GM18867 (cell line): ENCODE results near the gene GLB1L2.

Experiments used
- ATAC-seq: cut with Tn5 transposase; IDR thresholded peaks from one replicate; pipeline ENCODE4 v1.9.1; 2021; ENCODE audit warnings: mild to moderate bottlenecking, moderate library complexity; ENCODE audit not compliant: unreplicated experiment

GLB1L2 gene

DNA sequence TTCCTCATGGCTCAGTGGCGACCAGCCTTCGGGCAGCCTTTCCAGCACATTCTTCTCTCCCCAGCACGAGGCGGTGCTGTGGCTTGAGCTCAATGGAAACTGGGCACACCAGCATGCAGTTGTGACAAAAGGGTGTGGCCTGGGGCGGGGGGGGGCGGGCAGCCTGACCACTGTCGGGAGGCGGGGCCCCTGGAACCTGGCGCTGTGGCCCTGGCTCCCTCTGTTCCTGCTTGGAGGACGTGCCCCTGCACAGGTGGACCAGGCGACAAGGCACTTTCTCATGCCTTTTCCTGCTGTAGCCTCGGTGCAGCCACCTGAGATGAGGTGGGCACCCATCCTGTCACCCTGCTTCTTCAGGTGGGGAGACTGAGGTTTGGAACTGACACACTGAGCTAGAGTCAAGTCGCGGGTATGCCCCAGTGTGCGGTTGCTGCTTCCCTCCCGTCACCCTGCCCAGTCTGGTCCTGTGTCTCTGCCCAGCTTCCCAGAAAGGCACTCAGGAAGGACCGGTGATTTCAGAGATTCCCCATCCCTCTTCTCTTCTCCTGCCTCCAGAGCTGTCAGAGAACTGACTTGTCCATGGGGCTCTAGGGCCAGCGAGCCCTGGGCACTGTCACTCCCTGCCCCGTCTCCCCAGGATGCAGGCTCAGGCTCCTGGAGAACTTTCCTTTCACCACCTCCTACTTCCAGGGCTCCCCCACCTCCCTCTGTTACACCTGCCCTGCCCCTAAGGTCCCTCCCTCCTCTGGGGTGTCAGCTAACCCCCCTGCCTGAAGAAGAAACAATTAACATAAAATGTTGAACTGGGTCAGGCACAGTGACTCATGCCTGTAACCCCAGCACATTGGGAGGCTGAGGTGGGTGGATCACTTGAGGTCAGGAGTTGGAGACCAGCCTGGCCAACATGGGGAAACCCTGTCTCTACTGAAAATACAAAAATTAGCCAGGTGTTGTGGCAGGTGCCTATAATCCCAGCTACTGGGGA lies 70.3 kb downstream of the GLB1L2 start:
- no peak for ATAC-seq

DNA sequence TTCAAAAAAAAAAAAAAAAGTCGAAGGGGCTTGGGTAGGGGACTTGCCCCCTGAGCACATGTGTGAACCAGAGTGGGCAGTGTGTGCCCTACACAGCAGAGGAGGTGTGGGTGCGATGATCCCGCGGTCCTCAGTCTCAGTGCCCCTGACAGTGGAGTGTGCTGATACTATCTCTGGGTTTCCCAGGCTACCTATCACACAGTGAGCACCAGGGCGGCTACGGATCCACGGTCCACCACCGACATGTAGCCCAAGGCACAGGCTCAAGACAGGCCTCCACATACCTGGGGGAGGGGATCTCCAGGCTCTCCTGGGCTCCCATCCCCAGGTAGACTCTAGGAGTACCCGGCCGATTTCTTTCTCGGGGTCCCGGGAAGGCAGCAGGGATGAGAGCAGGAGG lies 71.1 kb downstream of the GLB1L2 start:
- no peak for ATAC-seq

DNA sequence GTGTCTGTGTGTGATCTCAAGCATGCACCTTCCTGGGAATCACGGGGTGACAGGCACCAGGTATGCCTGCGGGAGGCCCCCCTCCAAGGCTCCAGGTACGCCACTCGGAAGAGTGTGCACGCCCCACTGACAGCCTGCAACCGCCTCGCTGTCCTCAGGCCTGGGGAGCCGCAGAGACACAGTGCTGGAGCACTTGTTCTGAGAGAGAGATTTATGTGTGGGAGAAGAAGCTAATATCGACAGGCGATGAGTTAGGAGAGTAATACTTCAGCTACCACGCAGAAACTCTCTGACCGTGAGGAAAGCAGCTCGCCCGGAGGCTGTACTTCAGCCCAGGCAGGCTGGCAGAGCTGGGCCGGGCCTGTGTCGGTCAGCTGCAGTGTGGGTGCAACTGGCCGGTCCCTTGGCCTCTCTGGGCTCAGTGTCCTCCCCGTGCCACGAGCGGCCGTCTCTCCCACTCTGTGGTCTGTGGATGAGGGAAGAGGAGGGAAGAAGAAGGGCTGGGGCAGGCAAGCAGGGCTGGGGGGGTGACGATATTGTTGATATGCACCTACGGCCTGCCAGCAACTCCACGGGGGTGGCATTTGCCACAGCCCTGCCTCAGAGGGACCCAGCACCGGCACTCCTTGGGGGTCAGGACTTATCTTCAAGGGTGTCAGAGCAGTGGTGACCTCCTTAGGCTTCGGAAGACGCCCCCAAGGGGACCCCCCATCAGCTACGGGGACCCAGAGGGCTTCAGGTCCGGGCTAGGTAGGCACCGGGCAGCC lies 73.0 kb downstream of the GLB1L2 start:
- ATAC-seq: no peak

DNA sequence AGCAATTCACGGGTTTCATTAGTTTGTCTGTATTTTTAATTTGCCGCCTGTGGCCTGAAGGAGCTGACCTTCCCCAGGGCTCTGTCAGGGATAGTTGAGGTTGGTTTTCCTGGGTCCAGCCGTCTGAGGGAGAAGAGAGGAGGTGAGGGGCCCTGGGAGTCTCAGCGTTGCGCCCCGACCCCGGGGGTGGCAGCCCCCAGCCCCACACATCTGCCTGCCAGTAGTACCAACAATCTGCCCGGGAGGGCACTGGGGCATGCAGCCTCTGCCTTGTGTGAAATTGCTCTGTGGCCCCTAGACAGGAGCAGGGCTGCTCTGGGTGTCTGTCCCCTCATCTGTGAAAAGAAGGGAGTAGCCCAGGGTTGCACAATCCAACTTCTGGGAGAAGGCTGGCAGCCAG lies 73.6 kb downstream of the GLB1L2 start:
- ATAC-seq: no peak

DNA sequence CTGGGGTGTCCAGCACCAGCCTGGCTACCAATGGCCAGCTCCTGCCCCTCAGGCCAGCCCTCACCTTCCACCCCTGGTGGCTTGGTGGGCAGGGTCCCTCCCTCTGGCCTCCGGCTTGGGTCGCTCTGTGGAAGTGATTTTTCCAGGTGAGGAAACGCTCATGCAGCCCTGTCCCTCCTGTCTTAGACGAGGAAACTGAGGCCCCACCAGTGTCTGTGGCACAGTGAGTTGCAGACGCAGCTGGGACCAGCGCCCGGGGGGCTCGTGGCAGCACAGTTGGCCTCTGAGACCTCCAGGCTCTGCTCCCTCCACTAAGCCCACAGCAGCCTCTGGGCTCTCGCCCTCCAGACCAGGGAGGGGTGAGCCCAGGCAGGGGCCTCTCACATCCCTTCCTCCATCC lies 74.1 kb downstream of the GLB1L2 start:
- ATAC-seq: no peak

DNA sequence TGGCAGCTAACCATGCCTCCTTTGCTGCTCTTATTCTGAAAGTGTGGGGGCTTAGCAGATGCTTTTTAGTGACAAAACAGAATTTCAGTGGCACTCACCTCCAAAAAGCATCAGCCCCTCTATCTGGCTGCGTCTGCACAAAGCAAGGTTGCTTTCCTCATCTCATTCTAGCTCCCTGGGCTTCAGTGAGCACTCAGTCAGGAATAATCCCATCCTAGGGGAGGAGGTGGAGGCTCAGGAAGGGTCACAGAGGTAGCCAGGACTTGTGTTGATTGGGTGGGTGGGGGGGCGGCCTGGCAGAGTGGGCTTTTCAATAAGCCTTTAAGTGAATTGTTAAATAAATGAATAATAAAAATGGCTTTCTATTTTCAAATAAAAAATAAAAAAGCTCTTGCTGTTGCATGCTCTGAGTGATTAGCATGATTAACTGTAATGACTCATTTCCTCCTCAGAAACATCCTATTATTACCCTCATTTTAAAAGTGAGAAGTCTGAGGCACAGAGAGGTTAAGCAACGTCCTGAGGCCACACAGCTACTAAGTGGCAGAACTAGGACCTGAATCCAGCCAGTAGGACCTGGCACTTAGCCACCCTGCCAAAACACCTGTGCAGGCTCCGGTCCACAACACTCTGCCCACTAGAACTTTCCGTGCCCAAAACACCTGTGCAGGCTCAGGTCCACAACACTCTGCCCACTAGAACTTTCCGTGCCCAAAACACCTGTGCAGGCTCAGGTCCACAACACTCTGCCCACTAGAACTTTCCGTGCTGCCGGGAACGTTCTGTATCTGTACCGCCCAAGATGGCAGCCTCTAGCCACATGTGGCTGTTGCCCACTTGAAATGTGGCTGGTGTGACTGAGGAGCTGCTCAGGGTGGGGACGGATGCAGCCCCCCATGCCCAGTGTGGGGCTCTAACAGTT lies 74.7 kb downstream of the GLB1L2 start:
- no peak for ATAC-seq

DNA sequence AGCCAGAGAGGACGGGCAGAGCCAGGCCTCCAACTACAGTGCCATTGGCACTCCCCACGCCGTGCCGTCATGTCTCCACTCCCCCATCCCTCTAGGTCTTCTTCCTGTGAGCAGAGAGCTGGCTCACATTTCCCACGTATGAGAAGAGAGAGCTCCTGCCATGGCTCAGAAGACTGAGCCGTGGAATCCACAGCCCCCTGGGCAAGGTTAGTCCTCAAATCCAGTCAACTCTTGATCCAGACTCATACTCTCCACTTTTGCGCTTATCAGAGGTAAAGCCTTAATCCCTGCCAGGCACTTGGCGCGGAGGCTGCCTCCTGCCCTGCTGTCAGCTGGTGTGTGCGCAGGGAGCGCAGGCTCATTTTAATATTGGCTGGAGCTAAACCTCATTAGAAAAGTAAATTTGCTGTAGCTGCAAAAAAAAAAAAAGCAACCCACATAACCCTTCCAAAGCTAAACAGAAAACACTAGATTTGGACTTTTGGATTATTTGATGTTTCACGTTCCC lies 75.6 kb downstream of the GLB1L2 start:
- no peak for ATAC-seq

DNA sequence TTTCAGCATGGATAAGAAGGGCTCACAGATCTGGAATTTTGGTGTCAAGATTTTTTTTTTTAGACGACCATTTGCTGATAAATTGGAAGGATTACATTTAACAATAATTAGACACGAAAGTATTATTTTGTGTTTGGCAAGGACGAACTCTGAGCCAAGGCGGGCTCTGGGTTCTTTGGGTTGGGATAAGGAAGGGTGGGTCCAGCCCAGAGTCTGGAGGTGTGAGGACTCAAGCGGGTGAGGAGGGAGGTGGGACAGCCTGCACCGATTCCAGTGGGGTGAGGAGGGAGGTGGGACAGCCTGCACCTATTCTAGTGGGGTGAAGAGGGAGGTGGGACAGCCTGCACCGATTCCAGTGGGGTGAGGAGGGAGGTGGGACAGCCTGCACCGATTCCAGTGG lies 76.1 kb downstream of the GLB1L2 start:
- no peak for ATAC-seq

DNA sequence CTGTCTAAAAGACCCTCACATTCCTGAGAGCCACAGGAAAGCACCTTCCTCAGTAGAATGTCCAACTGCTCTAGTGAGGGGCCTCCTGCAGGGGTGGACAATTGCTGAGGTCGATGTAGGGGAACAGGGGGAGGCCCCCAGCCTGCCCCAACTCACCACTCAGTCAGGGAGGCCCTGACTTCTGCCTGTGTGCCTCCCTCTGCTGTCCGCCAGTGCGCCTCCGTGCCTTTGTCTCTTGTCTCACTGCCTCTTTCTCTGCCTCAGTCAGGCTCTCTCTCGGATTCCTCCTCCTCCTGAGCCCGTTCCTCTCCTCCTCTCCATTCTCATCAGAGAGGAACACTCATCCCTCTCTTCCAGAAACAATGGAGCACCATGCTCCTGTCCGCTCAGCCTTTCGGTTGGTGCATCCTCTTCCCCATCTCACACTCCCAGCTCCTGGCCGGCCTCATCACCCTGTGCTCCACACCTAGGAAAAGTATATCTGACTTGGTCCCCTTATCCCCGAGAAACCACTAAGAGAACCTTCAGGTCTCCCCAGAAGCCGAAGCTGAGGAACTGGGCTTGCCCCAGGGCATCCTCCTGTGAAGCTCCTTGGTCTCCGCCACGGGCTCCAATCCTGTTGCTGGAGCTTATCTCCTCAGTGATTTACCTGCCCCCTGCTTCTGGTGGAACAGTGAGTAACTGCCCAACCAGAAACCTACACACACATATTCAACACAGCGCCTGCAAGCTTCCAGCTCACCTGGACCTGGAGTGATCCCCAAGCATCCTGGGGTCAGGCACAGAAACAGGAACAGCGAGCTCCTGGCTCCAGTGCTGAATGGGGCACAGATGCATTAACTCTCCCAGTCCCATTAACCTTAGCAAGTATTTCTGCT lies 78.0 kb downstream of the GLB1L2 start:
- no peak for ATAC-seq

DNA sequence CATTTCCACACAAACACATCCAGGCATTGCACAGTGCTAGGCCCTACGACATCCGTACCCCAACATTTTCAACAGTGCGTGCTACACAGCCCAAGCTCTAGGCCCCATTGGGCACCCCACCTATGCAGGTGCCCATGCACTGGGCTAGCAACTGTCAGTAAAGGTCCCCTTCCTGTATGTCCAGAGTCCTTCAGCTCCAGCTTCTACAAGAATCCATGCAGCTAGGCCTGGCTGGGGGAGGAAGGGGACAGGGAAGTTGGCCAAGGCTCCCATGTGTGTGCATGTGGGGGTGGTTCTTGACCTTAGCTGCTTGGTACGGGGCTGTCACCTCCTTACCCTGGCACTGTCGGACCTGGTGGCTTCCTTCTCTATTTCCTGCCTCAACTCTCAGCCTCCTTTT lies 79.0 kb downstream of the GLB1L2 start:
- ATAC-seq: no peak

DNA sequence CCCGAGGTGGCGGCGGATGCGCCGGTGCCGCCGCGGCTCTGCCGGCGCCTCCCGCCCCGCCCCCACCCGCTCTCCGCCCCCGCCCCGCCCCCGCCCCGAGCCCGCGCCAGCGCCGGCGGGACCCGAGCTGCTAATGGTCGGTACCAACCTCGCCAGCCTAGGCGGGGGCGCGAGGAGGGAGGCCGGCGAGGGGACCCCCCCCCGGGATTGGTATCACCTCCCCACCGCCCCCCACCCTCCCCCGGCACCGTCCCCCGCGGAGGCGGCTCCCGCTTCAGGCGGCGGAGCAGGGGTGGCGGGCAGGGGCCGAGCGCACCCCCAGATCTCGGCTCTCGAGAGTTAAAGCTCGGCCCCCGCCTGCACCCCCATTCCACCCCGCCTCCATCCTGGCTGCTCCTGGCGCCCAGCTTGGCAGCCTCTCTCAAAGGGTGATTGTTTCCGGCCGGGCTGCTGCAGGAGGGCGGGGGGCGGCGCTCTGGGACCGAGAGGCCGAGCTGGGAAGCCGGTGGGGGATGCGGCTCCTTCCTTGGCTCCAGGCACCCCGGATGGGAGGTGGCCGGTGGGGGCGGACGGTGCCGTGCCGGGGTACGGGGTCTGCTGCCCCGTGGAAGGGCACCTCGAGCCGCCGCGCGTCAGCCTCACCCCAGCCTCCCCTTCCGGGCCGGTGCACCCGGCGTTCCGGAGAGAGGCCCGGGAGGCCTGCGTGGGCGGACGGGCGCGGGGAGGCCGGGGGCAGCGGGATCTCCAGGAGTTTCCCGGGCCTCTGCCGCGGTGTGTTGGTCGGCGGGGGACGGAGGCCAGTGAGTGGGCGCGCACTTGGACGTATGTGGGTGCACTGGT lies 80.6 kb downstream of the GLB1L2 start, which contains the start of gene B3GAT1:
Gene B3GAT1 (minus strand): TSS at position 40 of the 840 bp plus-strand sequence. CDS start 24,583 bp downstream, outside the sequence.
- no peak for ATAC-seq

DNA sequence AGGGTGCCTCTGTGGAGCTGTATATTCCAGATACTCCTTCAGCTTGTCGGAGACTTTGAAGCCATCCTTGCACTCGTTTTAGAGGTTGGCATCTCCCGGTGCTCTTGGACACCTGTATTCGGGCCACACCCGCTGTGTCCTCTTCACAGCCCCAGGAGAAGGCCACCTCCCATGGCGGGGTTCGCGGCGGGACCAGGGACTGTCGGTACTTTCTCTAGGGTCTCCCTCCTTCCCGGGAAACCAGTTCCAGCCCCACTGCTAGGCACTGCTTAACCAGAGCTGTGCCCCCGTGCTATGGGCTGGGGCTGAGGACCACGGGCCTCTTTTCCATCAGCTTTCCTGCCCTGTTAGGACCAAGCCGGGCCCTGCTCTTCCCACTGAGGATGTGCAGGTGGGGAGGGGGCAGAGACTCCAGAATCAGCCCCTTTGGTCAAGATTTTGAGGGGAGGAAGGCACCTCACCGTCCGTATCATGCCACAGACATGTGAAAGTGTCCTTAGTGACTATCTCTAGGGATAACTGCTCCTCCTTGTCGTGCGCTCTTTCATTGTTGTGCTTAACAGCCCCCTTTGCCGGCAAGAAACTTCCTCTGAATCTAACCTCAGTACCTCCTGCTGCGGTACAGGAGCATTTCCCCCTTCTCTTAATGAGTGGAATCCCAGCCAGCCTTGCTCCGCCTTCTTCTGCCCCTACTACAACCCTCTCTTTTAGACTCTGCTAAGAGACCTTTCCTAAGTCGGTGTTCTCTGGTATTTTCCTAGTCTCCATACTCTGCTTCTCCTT lies 81.4 kb downstream of the GLB1L2 start:
- no peak for ATAC-seq

DNA sequence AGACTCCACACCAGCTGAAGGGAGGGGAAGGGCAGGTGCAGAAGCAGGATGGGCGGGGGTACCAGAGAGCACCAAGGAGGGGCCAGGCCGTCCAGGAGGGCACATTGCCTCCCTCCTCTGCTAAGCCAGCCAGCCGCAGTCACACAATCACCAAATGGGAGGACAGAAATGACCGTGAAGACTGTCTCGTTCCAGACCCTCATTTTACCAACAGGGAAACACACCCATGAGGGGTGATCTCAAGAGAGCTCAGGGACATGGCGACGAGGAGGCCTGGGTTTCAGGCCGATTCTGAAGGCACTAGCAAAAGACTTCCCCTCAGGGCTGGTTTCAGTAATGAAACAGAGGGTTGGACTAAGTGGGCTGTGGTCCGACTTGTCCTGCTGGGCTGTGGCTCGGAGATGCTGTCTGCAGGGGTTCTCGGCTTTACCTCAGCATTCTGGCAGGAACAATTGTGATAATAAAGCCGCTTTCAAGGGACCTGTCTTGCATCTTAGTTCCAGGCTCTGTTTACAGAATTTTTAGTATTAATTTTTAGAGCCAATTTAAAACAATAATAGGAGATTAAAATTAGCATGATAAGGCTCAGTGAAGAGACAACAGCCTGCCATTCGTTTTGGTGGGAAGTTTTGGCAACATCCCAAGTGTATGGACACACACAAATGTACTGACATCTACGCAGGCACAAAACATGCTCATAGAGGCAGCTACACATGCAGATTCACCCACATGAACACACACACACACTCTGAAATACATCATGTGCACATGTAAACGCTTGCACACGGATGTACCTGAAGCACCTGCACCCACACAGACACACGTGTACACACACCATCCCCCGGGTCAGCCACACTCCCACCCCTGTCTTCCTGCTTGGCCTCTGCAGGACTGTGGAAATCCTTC lies 82.3 kb downstream of the GLB1L2 start:
- ATAC-seq: no peak

DNA sequence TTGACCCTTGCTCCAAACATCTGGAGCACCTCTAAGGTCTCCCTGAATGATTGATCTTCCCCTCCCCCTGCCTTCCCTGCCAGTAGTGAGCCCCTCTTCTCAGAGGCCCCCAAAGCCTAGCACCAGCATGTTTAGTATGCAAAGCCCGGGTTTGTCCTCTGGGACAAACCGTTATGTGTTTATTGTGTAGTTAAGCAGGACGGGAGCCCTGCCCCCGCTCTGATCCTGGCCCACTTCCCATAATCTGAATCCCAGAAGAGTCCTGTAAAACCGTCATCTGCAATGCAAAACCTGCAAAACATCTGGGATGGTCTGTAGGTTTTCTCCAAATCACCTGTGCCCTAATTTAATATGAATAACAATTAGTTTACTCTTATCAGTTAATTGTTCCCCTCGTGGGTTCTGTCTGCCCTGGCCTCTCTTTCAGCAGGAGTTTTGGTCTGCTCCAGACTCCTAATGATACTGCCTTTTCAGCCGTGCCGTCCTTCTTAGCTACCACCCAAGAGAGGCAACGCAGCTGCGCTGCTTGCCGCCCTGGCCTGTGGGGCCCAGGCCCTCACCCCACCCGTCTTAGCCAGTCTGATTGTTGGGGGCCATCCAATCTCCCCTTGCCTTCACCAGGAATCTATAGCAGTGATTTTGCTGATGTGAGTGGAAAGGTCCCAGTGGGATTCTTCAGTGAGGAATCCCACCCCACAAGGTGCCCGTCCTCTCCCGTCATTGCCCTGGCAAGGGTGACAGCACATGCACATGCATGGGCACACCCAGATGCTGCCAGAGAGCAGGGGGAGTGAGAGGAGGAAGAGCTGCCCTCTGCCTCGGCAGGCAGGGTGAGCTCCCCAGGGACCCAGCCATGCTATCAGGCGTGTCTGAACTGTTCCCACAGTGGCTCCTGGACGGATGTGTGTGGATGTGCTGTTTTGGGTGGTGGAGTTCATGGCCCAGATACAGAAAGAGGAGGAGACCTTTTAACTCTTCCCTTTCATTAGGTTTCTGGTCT lies 83.3 kb downstream of the GLB1L2 start:
- no peak for ATAC-seq

DNA sequence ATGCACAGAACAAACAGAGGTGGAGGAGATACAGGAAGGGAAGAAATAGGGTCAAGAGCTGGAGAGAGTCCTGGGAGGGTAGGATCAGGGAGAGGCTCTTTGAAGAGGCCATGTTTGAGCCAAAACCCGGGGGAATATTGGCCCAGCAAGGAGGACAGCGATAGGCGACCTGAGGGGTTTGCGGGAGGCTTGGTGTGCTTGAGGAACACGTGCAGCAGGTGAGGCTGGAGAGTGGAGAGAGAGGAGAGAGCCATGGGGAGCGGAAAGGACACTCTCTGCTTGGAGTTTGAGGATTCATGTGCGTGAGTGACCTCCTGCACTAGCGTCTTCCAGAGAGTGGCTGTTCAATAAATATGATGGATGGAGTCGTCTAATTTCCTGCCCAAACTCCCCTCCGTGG lies 84.9 kb downstream of the GLB1L2 start:
- no peak for ATAC-seq
